GM12878 (cell line): ENCODE results near the gene BTNL8. TPM values are rescaled to one million over a fixed set of nuclear protein-coding genes. Genes with fewer than 3 reads are reported as not detected.

Experiments
- ATAC-seq: fragments of 200-7000 bp; cut with Tn5 transposase; 3 replicates; pipeline ENCODE4 v1.9.1; 2020; ENCODE audit warnings: mild to moderate bottlenecking, moderate library complexity
- BruUV-seq: library from RNA; stranded (reverse); fragments of 400-500 nt; replicated peaks from 2 replicates; lab custom pipeline; 2021; lab: Mats Ljungman, UMichigan
- CTCF ChIA-PET: fragments of 300-600 bp; sonication (Branson Sonifier 250); formaldehyde crosslinking; extraction: SDS; loops from one replicate; lab custom pipeline; 2021; ENCODE audit warnings: inconsistent platforms; lab: Yijun Ruan, JAX
- POLR2A ChIA-PET: fragments of 350-600 bp; formaldehyde crosslinking; extraction: SDS; loops from one replicate; lab custom pipeline; 2021; ENCODE audit warnings: inconsistent platforms; lab: Charles Lee
- RAD21 ChIA-PET: fragments of 300-600 bp; sonication (Branson Sonifier 250); formaldehyde crosslinking; loops from one replicate; lab custom pipeline; 2023; ENCODE audit warnings: antibody characterized with exemption; ENCODE audit not compliant: unreplicated experiment; lab: Charles Lee
- SMC1A ChIA-PET: fragments of 300-600 bp; sonication (Branson Sonifier 250); formaldehyde crosslinking; loops from one replicate; lab custom pipeline; 2023; ENCODE audit not compliant: unreplicated experiment, uncharacterized antibody; lab: Charles Lee
- DNase-seq: peaks from one replicate; pipeline ENCODE4 v3.0.0-alpha.2; 2011; ENCODE audit warnings: low read depth, low spot score
- FAIRE-seq: peaks from 3 replicates; lab custom pipeline; 2011; peaks lifted over from hg19 to GRCh38; lab: Jason Lieb, UNC
- H2AFZ ChIP-seq: 2 replicates; pipeline ENCODE4 v1.6.0; 2011; ENCODE audit warnings: low read depth, low read length, control low read depth; ENCODE audit not compliant: control insufficient read depth
- H3K27ac ChIP-seq: 2 replicates; pipeline ENCODE4 v1.5.1; 2011; ENCODE audit warnings: control low read depth; ENCODE audit not compliant: control insufficient read depth, insufficient read depth
- H3K27me3 ChIP-seq, 2 experiments: replicated peaks in 1 of 2; 2 replicates each; pipeline versions ENCODE4 v1.6.0 to v1.6.1; 2011; ENCODE audit warnings: low read length in 1 of 2; ENCODE audit not compliant: control insufficient read depth in 2 of 2, insufficient read depth in 2 of 2
- H3K36me3 ChIP-seq, 2 experiments: 2 replicates each; pipeline ENCODE4 v1.5.1; 2011; ENCODE audit warnings: low read length in 1 of 2; ENCODE audit not compliant: control insufficient read depth in 2 of 2, insufficient read depth in 2 of 2
- H3K4me1 ChIP-seq: 2 replicates; pipeline ENCODE4 v1.6.1; 2011; ENCODE audit warnings: mild to moderate bottlenecking, low read length, moderate library complexity, mixed read lengths; ENCODE audit not compliant: control insufficient read depth, insufficient read depth
- H3K4me2 ChIP-seq: 2 replicates; pipeline ENCODE4 v1.6.0; 2011; ENCODE audit warnings: control low read depth; ENCODE audit not compliant: control insufficient read depth, insufficient read depth
- H3K4me3 ChIP-seq: fragments of 200-600 bp; sonication (generic); 2 replicates; pipeline ENCODE4 v1.5.1; 2016
- H3K79me2 ChIP-seq: 2 replicates; pipeline ENCODE4 v1.6.0; 2011; ENCODE audit warnings: low read length; ENCODE audit not compliant: control insufficient read depth, insufficient read depth
- H3K9ac ChIP-seq: 2 replicates; pipeline ENCODE4 v1.8.0; 2011; ENCODE audit warnings: low read length, control low read depth, mixed read lengths; ENCODE audit not compliant: control insufficient read depth, insufficient read depth
- H3K9me3 ChIP-seq: replicated peaks from 3 replicates; pipeline ENCODE4 v1.5.1; 2011; ENCODE audit warnings: mild to moderate bottlenecking, low read length; ENCODE audit not compliant: control insufficient read depth, insufficient read depth
- H4K20me1 ChIP-seq: 2 replicates; pipeline ENCODE4 v1.6.0; 2011; ENCODE audit not compliant: control insufficient read depth, insufficient read depth
- CEBPZ ChIP-seq: fragments of 150-350 bp; IDR thresholded peaks from 2 replicates; pipeline ENCODE4 v1.6.1; 2016; ENCODE audit warnings: low read depth, low read length
- CREM ChIP-seq: IDR thresholded peaks from 2 replicates; pipeline ENCODE4 v1.6.1; 2014; ENCODE audit warnings: antibody characterized with exemption, low read depth
- ESRRA ChIP-seq: IDR thresholded peaks from 2 replicates; pipeline ENCODE4 v1.6.1; 2012; ENCODE audit warnings: mild to moderate bottlenecking, low read length, improper control_type of control experiment
- HDGF ChIP-seq: fragments of 450-650 bp; IDR thresholded peaks from 2 replicates; pipeline ENCODE4 v1.6.1; 2016; ENCODE audit warnings: antibody characterized with exemption
- NFIC ChIP-seq: IDR thresholded peaks from 2 replicates; pipeline ENCODE4 v1.6.1; 2012; ENCODE audit warnings: low read depth, mild to moderate bottlenecking, inconsistent platforms, low read length, moderate library complexity
- PAX5 ChIP-seq: IDR thresholded peaks from 2 replicates; pipeline ENCODE4 v1.6.1; 2011; ENCODE audit warnings: low read depth, low read length, borderline replicate concordance
- RAD51 ChIP-seq: fragments of 450-650 bp; IDR thresholded peaks from 2 replicates; pipeline ENCODE4 v1.6.1; 2016; ENCODE audit warnings: moderate library complexity, mild to moderate bottlenecking, inconsistent platforms
- SIX5 ChIP-seq: IDR thresholded peaks from 2 replicates; pipeline ENCODE4 v1.6.1; 2011; ENCODE audit warnings: mild to moderate bottlenecking, low read depth, low read length, moderate library complexity; ENCODE audit not compliant: severe bottlenecking
- SPI1 ChIP-seq: IDR thresholded peaks from 2 replicates; pipeline ENCODE4 v1.6.1; 2011; ENCODE audit warnings: low read depth, mild to moderate bottlenecking, low read length, moderate library complexity, borderline replicate concordance; ENCODE audit not compliant: insufficient read depth
- TCF3 ChIP-seq: IDR thresholded peaks from 2 replicates; pipeline ENCODE4 v1.6.1; 2012; ENCODE audit warnings: low read depth, mild to moderate bottlenecking, low read length, borderline replicate concordance; ENCODE audit not compliant: insufficient read depth
- YBX1 ChIP-seq: fragments of 450-650 bp; IDR thresholded peaks from 2 replicates; pipeline ENCODE4 v1.6.1; 2016; ENCODE audit warnings: antibody characterized with exemption
- ZNF207 ChIP-seq: fragments of 450-650 bp; IDR thresholded peaks from 2 replicates; pipeline ENCODE4 v1.6.1; 2014; ENCODE audit warnings: antibody characterized with exemption, mild to moderate bottlenecking, borderline replicate concordance
- WGBS: methylation state at CpG from one replicate; pipeline ENCODE4 v1.1.6; 2016; ENCODE audit warnings: low lambda C conversion rate; ENCODE audit not compliant: insufficient replicate concordance, insufficient coverage; ENCODE audit errors: missing lambda C conversion rate; 5-methylcytosine and 5-hydroxymethylcytosine counted together
- in situ Hi-C: fragments of 300-500 bp; cut with MboI; formaldehyde crosslinking; loops from 9 replicates; pipeline ENCODE4 v1.14.3; 2018; ENCODE audit warnings: mixed read lengths
- intact Hi-C: fragments of 100-400 bp; cut with micrococcal nuclease; formaldehyde crosslinking; loops from one replicate; pipeline ENCODE4 v1.14.2; 2022; ENCODE audit not compliant: unreplicated experiment
- polyA plus RNA-seq, 11 experiments: library from polyadenylated mRNA; depleted of rRNA in 4 of 11; unstranded in 6 of 11; stranded (reverse) in 5 of 11; fragments of >200 nt; fragmentation: Nextera tagmentation in 4 of 11; fragmentation: Illumina TruSeq in 1 of 11; extraction: Ambion mirVana in 4 of 11; extraction: Trizol in 1 of 11; gene quantifications; 1 replicate in 1 of 11; 2 replicates in 10 of 11; pipeline versions ENCODE4 v1.2.1 to v1.2.3, GENCODE V29; 2011 to 2016; ENCODE audit warnings: inconsistent platforms in 2 of 11, missing spikeins in 2 of 11, low read depth in 1 of 11
- total RNA-seq, 4 experiments: library from RNA; depleted of rRNA in 3 of 4; stranded (reverse); fragments of >200 nt in 3 of 4; fragmentation: Illumina TruSeq in 1 of 4; extraction: Trizol in 1 of 4; gene quantifications; 2 replicates each; pipeline versions ENCODE4 v1.2.1 to v1.2.3, GENCODE V29; 2013 to 2021
- TF ChIP-seq, protein P1 (sequence below): fragments of 450-650 bp; IDR thresholded peaks from 2 replicates; pipeline ENCODE4 v1.6.1; 2017; ENCODE audit warnings: mild to moderate bottlenecking, moderate library complexity

The BTNL8 gene
- total and polyA plus RNA-seq, 10 of the 15 experiments (the other 5 are each of a cell fraction or from before 2014, with no cell fraction given): 0.13 to 3.4 (median 0.26) TPM; not detected in 2

- peak; percentile 47 for FAIRE-seq
- TF ChIP-seq ESRRA: no peak
- 0 out of 2 replicates have a peak, but pooled peaks have one; percentile 36 for TF ChIP-seq ZNF207
- TF ChIP-seq, protein P1, sequence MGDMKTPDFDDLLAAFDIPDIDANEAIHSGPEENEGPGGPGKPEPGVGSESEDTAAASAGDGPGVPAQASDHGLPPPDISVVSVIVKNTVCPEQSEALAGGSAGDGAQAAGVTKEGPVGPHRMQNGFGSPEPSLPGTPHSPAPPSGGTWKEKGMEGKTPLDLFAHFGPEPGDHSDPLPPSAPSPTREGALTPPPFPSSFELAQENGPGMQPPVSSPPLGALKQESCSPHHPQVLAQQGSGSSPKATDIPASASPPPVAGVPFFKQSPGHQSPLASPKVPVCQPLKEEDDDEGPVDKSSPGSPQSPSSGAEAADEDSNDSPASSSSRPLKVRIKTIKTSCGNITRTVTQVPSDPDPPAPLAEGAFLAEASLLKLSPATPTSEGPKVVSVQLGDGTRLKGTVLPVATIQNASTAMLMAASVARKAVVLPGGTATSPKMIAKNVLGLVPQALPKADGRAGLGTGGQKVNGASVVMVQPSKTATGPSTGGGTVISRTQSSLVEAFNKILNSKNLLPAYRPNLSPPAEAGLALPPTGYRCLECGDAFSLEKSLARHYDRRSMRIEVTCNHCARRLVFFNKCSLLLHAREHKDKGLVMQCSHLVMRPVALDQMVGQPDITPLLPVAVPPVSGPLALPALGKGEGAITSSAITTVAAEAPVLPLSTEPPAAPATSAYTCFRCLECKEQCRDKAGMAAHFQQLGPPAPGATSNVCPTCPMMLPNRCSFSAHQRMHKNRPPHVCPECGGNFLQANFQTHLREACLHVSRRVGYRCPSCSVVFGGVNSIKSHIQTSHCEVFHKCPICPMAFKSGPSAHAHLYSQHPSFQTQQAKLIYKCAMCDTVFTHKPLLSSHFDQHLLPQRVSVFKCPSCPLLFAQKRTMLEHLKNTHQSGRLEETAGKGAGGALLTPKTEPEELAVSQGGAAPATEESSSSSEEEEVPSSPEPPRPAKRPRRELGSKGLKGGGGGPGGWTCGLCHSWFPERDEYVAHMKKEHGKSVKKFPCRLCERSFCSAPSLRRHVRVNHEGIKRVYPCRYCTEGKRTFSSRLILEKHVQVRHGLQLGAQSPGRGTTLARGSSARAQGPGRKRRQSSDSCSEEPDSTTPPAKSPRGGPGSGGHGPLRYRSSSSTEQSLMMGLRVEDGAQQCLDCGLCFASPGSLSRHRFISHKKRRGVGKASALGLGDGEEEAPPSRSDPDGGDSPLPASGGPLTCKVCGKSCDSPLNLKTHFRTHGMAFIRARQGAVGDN: 0 out of 2 replicates have a peak, but pooled peaks have one; percentile 50
- 0 out of 2 replicates have a peak, but pooled peaks have one; percentile 29 for TF ChIP-seq TCF3
- peak; percentile 39 for TF ChIP-seq SIX5
- TF ChIP-seq NFIC: no peak
- TF ChIP-seq HDGF: 0 out of 2 replicates have a peak, but pooled peaks have one; percentile 21
- TF ChIP-seq YBX1: no peak
- 0 out of 2 replicates have a peak, but pooled peaks have one; percentile 7 for TF ChIP-seq SPI1
- no peak for TF ChIP-seq CEBPZ
- TF ChIP-seq PAX5: no peak
- TF ChIP-seq CREM: 0 out of 2 replicates have a peak, but pooled peaks have one; percentile 2
- peak; percentile 61; the same call in 1 of the 2 replicates for TF ChIP-seq RAD51
These were observed 37.8 kb upstream of the BTNL8 start, which contains the start of gene ZFP62 for GRCh38 chr5:180860887-180861822. Gene ZFP62 (minus strand): TSS chr5:180861276. CDS start chr5:180861219, 57 bp downstream.

More at GRCh38 chr5:180860887-180861822, 37.8 kb upstream of the BTNL8 start, which contains the start of gene ZFP62:
- POLR2A ChIA-PET: interaction anchor here (0.6 to 3.5 kb wide), 7 partner anchors 29 to 291 kb away, joined by 4 to 24 read pairs (median 5); no protein-coding TSS in a partner anchor
- 0% methylated on average over 43 of the region's 84 CpGs for WGBS
- peak; percentile 62 for DNase-seq
- ATAC-seq: peak; percentile 95
- Histone ChIP-seq H3K4me1 (no peaks in the 10 kb centered on the region; the same call in 1 of the 2 replicates), H3K9ac (peak within 1 kb of the TSS; percentile 82), H3K79me2 (peaks cover 15% of the 10 kb centered on the region), H3K4me3 (peak within 1 kb of the TSS; percentile 94), H3K27me3 (no peaks in the 10 kb centered on the region), H3K9me3 (no peaks in the 10 kb centered on the region), H3K36me3 (no peaks in the 10 kb centered on the region; a peak in 1 of 4 replicates), H3K27ac (peak within 1 kb of the TSS; percentile 77), H4K20me1 (no peaks in the 10 kb centered on the region), H3K4me2 (peak within 1 kb of the TSS; percentile 87), H2AFZ (peak within 1 kb of the TSS; percentile 84)
- no TSS peak for BruUV-seq
- in situ Hi-C loops (loop anchor here (5.0 kb wide), 1 partner anchor 59 kb away; the partner anchor contains the start of gene MGAT1), intact Hi-C loops (loop anchor here (1.0 to 10.0 kb wide), 5 partner anchors 29 to 401 kb away; partner anchors contain the start of genes MGAT1 and TRIM52)
- CTCF ChIA-PET: interaction anchor here (0.7 to 2.1 kb wide), 7 partner anchors 31 to 307 kb away, joined by 3 to 8 read pairs (median 3); no protein-coding TSS in a partner anchor
- SMC1A ChIA-PET: interaction anchor here (1.3 to 2.3 kb wide), 4 partner anchors 30 to 288 kb away, joined by 4 to 11 read pairs (median 5); no protein-coding TSS in a partner anchor
- RAD21 ChIA-PET: interaction anchor here (0.6 to 2.9 kb wide), 16 partner anchors 7 to 324 kb away, joined by 3 to 16 read pairs (median 3); no protein-coding TSS in a partner anchor
